ENCODE data around the gene SLC12A4.
"Not testable (repeated sequence)": the region's sequence is repeated elsewhere in the genome, so short reads cannot be mapped to it uniquely, and the experiment has no call there.

- TF ChIP-seq CTCF, POLR2A (IDR thresholded peaks at IDR 0.05): not testable (repeated sequence)
These were observed 25.6 kb upstream of the SLC12A4 start for GRCh38 chr16:67994040-67994408.
